Tibial nerve (tissue), 4 donors: ENCODE measurements around the gene RGSL1. TPM values are rescaled to one million over a fixed set of nuclear protein-coding genes. Genes with fewer than 3 reads are reported as not detected.

ENCODE experiments used
- DNase-seq, 2 donors: peaks; one replicate each; pipeline ENCODE4 v3.0.0-alpha.2; 2019; ENCODE audit warnings: low spot score in 2 of 2
- H3K27ac ChIP-seq, 4 donors: fragments of 200-600 bp; sonication (generic) in 3 of 4; one replicate each; pipeline ENCODE4 v1.5.1; 2017 to 2019; ENCODE audit warnings: mild to moderate bottlenecking in 1 of 4
- H3K27me3 ChIP-seq, 2 donors: fragments of 200-600 bp; sonication (generic) in 1 of 2; one replicate each; pipeline versions ENCODE4 v1.5.1 to v1.6.0; 2017 to 2019
- H3K36me3 ChIP-seq, 3 donors: fragments of 200-600 bp; sonication (generic); one replicate each; pipeline ENCODE4 v1.5.1; 2018 to 2019
- H3K4me1 ChIP-seq, 4 donors: fragments of 200-600 bp; sonication (generic) in 3 of 4; one replicate each; pipeline ENCODE4 v1.5.1; 2017 to 2019
- H3K4me3 ChIP-seq, 4 donors: fragments of 200-600 bp; sonication (generic) in 3 of 4; one replicate each; pipeline ENCODE4 v1.5.1; 2017 to 2019; ENCODE audit warnings: mild to moderate bottlenecking in 1 of 4, moderate library complexity in 1 of 4
- H3K9me3 ChIP-seq, 4 donors: fragments of 200-600 bp; sonication (generic) in 3 of 4; one replicate each; pipeline ENCODE4 v1.5.1; 2017 to 2019
- CTCF ChIP-seq, 5 experiments: fragments of 200-600 bp in 3 of 5; fragments of 450-650 bp in 2 of 5; sonication (generic) in 3 of 5; IDR thresholded peaks; one replicate each; pipeline ENCODE4 v1.5.1; 2016 to 2019; ENCODE audit warnings: antibody characterized with exemption in 5 of 5, mild to moderate bottlenecking in 3 of 5, moderate library complexity in 2 of 5
- EP300 ChIP-seq, 2 donors: sonication (generic); formaldehyde crosslinking; IDR thresholded peaks; one replicate each; pipeline ENCODE4 v1.6.1; 2017; ENCODE audit warnings: antibody characterized with exemption in 2 of 2, mild to moderate bottlenecking in 1 of 2
- POLR2A ChIP-seq, 2 donors: fragments of 450-650 bp; IDR thresholded peaks; one replicate each; pipeline ENCODE4 v1.6.1; 2017; ENCODE audit warnings: antibody characterized with exemption in 2 of 2, mild to moderate bottlenecking in 2 of 2, moderate library complexity in 2 of 2
- WGBS, 2 donors: methylation state at CpG; one replicate each; pipeline ENCODE4 v1.1.5; 2018; 5-methylcytosine and 5-hydroxymethylcytosine counted together
- total RNA-seq, 4 donors: library from RNA; depleted of rRNA; stranded (reverse); fragments of >200 nt; gene quantifications; one replicate each; pipeline ENCODE4 v1.1.0, GENCODE V29; 2016

RGSL1 gene
- not detected for total RNA-seq

- H3K27me3 ChIP-seq, result no peaks in the 10 kb centered on the region
- H3K36me3 ChIP-seq, result no peaks in the 10 kb centered on the region
- no peak within 1 kb of the TSS for H3K4me3 ChIP-seq
- H3K27ac ChIP-seq, result no peak within 1 kb of the TSS
- DNase-seq, result no peak
- TF ChIP-seq EP300 (IDR thresholded peaks at IDR 0.05) (no peak), CTCF (IDR thresholded peaks at IDR 0.05) (no peak), POLR2A (IDR thresholded peaks at IDR 0.05) (no peak)
- no peaks in the 10 kb centered on the region for H3K9me3 ChIP-seq
- H3K4me1 ChIP-seq, result no peaks in the 10 kb centered on the region
Measured at GRCh38 chr1:182450087-182450486, at the start of gene RGSL1. TSS of gene RGSL1 (plus strand) at chr1:182450146. CDS start at chr1:182450166, 20 bp downstream.

DNA sequence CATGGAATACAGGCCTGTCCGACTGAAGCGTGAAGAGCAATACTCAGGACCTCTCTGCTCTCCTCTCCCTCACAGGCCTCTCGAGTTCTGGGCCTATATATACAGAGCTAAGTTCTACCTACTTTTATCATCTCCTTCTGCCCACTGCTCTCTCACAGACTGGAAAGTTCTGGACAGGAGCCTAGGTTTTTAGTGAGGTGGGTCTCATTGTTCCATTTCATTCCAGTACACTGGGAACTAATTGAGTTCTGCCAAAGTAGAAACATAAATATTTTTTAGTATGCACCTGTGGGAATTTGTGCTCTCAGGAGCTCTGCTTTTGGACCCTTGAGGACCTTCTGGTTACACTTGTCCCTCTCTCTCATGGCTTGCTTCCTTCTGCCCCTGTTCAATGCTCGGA, 49.4 kb upstream of the RGSL1 start, which contains the start of gene TEDDM1:
Gene TEDDM1, minus strand, starts transcription at position 101 of the 400 bp plus-strand sequence. CDS start 182 bp downstream, outside the sequence.
- Histone ChIP-seq H3K36me3 (no peaks in the 10 kb centered on the region), H3K27ac (no peak within 1 kb of the TSS), H3K9me3 (peaks cover 0 to 3% (median 0%) of the 10 kb centered on the region in 4 donors), H3K27me3 (no peaks in the 10 kb centered on the region), H3K4me3 (no peak within 1 kb of the TSS), H3K4me1 (peaks cover 0 to 24% (median 10%) of the 10 kb centered on the region in 4 donors)
- TF ChIP-seq EP300 (IDR thresholded peaks at IDR 0.05) (no peak), CTCF (IDR thresholded peaks at IDR 0.05) (no peak), POLR2A (IDR thresholded peaks at IDR 0.05) (no peak)
- DNase-seq, result no peak
- 94 to 95% methylated on average over 4 of the region's 4 CpGs for WGBS, 2 donors

DNA sequence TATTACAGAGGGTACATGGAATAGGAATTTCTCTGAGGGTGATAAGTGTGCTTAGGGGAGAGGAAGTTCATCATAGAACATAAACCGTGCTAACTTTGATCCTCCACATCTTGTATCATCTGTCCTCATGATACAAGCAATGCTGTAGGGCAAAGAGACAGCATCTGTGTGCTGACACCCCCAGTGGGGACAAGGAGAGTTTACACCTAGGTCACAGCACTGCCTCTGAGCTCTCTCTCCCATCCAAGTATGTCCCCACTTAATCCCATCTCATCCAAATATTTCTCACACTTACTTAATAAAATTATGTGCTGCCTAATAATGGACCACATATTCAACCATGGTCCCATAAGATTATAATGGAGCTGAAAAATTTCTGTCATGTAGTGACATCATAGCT, 45.2 kb upstream of the RGSL1 start:
- H3K9me3 ChIP-seq, result peaks cover 0 to 8% (median 0%) of the 10 kb centered on the region in 4 donors
- no peaks in the 10 kb centered on the region for H3K4me1 ChIP-seq
- no peak overlapping the region for H3K4me3 ChIP-seq
- no peaks in the 10 kb centered on the region for H3K36me3 ChIP-seq
- TF ChIP-seq EP300 (IDR thresholded peaks at IDR 0.05) (no peak), POLR2A (IDR thresholded peaks at IDR 0.05) (no peak), CTCF (IDR thresholded peaks at IDR 0.05) (no peak)
- peaks cover 0 to 9% of the 10 kb centered on the region in 2 donors for H3K27me3 ChIP-seq
- DNase-seq, result no peak
- 63 to 86% methylated on average over 1 of the region's 1 CpG for WGBS, 2 donors
- no peak overlapping the region for H3K27ac ChIP-seq

GRCh38 chr1:182405578-182405977, 44.4 kb upstream of the RGSL1 start:
- Histone ChIP-seq H3K4me1 (peaks cover 0 to 4% (median 0%) of the 10 kb centered on the region in 4 donors), H3K9me3 (peaks cover 0 to 8% (median 0%) of the 10 kb centered on the region in 4 donors), H3K27me3 (peaks cover 0 to 9% of the 10 kb centered on the region in 2 donors), H3K4me3 (no peak overlapping the region), H3K27ac (no peak overlapping the region), H3K36me3 (no peaks in the 10 kb centered on the region)
- TF ChIP-seq EP300 (IDR thresholded peaks at IDR 0.05) (no peak), POLR2A (IDR thresholded peaks at IDR 0.05) (no peak), CTCF (IDR thresholded peaks at IDR 0.05) (no peak)
- DNase-seq, result no peak
- WGBS, 2 donors, result 86 to 91% methylated on average over 1 of the region's 1 CpG

DNA sequence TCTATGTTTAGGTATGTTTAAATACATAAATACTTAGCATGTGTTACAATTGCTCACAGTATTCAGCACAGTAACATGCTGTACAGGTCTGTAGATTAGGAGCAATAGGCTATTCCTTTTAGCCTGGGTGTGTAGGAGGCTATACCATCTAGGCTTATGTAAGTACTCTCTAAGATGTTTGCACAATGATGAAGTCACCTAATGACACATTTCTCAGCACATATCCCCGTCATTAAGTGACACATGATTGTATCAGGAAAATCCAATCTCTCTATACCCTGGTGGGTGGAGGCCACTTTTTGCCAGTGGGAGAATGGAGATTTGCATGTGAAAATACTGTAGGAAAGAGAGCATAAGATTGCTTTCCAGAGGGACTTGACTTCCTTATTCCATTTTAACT, 43.9 kb upstream of the RGSL1 start:
- no peak for TF ChIP-seq POLR2A (IDR thresholded peaks at IDR 0.05)
- no peak for TF ChIP-seq CTCF (IDR thresholded peaks at IDR 0.05)
- TF ChIP-seq EP300 (IDR thresholded peaks at IDR 0.05), result no peak
- H3K36me3 ChIP-seq, result no peaks in the 10 kb centered on the region

More for the DNA sequence above, 43.9 kb upstream of the RGSL1 start:
- H3K27ac ChIP-seq, result no peak overlapping the region
- WGBS, 2 donors, result 65 to 76% methylated on average over 1 of the region's 1 CpG
- peaks cover 0 to 9% of the 10 kb centered on the region in 2 donors for H3K27me3 ChIP-seq
- no peak for DNase-seq
- H3K9me3 ChIP-seq, result peaks cover 0 to 8% (median 0%) of the 10 kb centered on the region in 4 donors
- H3K4me3 ChIP-seq, result no peak overlapping the region
- peaks cover 0 to 7% (median 0%) of the 10 kb centered on the region in 4 donors for H3K4me1 ChIP-seq
